AG08395 (cell line): ENCODE results near the gene FOXO3B.
"Not testable (repeated sequence)": the region's sequence is repeated elsewhere in the genome, so short reads cannot be mapped to it uniquely, and the experiment has no call there.

Experiments used
- DNase-seq: peaks from one replicate; pipeline ENCODE4 v3.0.0; 2012; ENCODE audit warnings: mixed read lengths, low spot score

FOXO3B gene

DNA sequence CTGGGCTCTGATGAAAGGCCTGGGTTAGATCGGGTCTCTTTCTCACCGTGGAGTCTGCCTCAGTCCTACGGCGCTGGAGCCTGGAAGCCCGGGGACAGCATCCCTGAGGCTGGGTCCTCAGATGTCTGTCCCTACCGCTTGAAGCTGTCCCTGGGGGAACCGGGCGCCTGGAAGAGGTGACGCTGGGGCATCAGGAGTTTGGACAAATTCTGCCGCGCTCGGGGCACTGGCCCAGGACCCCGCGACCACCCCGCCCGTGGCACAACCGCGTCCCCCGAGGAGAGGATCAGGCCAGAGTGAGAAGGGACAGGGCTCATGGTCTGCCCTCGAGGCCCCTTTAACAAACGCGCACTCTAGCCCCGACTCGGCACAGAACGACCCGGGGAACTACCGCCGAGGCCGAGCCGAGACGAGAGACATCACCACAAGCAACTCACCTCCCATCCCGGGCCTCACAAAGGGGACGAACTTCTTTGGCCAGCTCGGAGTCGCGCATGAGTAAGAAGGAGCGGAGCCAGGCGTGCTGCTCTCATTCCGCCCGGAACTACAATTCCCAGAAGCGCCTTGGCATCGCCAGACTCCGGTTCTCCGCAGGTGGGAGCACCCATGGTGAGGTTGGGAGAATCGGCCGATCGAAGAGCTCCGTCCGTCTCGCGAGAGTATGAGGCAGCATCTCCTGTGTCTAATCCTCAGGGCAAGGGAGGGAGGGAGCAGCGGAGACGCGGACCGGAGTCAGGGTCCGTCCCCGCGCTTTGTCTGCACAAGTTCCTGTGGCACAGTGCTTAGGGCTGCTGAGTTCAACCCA, at the start of gene FOXO3B:
TSS of gene FOXO3B (minus strand) at position 548 of the 805 bp plus-strand sequence. CDS start 663 bp downstream, outside the sequence.
- peak; percentile 67 for DNase-seq

- DNase-seq = not testable (repeated sequence)
Observed at GRCh38 chr17:18723509-18723908, 41.4 kb upstream of the FOXO3B start.

DNA sequence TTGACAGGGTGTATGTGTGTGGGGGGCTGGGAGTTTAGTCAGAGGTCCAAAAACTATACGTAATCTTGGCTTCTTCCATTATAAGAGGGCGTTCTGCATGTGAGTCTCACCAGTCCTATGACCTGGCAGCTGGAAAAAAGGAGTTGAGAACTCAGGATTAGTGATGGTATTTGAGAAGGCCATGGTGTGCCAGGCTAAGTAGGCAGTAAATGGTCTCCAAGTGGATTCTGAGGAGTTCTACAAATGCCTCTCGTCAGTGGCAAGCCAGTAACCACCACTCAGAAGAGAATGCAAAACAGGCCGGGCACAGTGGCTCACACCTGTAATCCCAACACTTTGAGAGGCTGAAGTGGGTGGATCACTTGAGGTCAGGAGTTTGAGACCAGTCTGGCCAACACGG, 40.5 kb upstream of the FOXO3B start:
- DNase-seq = not testable (repeated sequence)

DNA sequence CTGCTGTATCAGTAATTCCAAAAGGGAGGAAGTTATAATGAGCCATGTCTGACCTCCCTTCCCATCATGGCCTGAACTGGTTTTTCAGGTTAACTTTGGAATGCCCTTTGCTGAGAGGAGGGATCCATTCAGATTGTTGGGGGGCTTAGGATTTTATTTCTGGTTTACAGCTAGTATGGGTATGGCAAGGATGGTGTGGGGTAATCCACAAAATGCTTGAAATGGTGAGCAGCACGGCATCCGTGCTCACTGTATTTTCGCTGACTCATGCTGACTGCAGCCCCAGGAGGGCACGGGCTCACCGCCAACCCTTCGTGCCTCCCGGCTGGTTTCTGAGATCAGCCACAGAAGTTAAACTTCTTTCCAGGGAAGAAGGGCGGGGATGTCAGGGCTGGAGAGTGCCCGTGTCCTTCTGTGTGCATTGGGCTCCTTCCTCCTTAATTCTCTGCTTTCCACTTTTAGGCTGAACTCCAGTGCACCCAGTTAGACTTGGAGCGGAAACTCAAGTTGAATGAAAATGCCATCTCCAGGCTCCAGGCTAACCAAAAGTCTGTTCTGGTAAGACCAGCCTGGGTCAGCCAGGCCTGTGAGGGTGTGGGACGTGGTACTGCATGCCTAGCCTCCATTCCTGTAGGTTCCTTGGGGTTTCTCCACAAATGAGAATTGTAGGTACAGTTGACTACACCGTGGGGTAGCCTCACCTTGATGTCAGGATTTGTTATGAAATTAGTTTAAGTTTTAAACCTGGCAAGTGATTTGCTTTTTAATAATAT, 39.8 kb upstream of the FOXO3B start:
- DNase-seq = not testable (repeated sequence)

DNA sequence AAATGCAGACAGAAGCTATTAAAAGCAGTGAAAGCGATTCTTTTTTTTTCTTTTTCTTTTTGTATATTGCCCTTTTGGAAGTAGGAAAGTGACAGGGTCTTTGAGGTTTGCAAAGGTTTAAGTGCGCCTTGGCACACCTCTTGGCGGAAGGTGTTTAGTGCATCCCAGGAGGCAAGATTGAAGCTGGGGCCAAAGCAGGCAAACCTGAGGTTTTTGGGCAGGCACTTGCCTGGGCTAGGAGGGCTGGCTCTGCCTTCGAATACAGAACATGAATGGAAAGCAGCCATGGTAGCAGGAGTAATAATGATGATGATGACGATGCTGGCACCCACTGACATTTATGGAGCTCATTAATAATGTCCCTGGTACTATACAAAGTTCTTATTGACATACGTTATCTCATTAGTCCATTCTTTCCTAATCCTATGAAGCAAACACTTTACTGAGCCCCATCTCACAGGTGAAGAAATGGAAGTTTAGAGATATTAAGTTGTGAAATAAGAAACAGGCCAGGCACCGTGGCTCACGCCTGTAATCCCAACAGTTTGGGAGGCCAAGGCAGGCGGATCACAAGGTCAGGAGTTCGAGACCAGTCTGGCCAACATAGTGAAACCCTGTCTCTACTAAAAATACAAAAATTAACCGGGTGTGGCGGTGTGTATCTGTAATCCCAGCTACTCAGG, 37.5 kb upstream of the FOXO3B start:
- not testable (repeated sequence) for DNase-seq

GRCh38 chr17:18718643-18719427, 36.7 kb upstream of the FOXO3B start:
- DNase-seq = not testable (repeated sequence)

DNA sequence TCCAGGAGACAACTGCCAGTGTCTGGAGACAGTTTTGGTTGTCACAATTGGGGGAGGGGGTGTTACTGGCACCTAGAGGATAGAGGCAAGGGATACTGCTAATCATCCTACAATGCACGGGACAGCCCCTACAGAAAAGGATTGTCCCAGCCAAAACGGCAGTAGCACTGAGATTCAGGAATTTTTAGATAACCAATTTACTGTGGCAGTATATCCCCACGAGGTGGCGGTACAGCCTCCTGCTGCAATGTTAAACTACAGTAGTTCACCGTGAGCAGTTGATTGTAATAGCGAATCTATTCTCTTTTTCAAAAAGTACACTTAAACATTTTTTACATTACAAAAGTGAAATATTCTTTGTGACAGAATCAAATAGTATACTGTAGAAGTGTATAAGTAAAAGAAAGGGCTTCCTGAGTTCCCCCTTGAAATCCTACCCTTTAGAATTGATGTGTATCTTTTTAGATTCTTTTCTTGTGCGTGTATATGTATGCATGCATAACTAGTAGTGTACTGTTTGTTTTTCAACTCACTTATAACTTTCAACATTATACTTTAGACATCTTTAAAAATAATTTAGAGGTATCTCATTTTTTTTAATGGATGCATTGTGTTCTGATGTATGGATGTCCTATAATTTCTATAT, 30.4 kb upstream of the FOXO3B start:
- not testable (repeated sequence) for DNase-seq

GRCh38 chr17:18708215-18708614, 26.1 kb upstream of the FOXO3B start:
- DNase-seq = not testable (repeated sequence)

- not testable (repeated sequence) for DNase-seq
Observed at GRCh38 chr17:18705955-18706354, 23.8 kb upstream of the FOXO3B start.

GRCh38 chr17:18698473-18699103, 16.5 kb upstream of the FOXO3B start:
- not testable (repeated sequence) for DNase-seq

DNA sequence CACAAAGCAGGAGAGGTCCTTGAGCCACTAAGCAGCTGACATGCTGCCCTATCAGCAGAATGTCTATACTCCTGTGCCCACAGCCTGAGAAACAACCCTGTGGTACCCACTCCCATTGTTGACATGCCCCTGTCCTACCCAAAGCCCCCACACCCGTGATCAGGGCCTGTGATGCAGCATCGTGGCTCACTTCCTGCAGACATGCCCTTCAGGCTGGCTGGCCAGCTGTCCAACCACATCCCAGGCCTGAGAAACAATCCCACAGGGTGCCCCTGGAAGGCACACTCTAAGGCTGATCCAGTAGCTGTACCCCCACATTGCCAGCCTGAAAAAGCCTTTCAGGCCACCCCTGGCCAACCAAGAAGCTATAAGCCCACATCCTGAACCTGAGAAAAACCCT, 13.0 kb upstream of the FOXO3B start:
- not testable (repeated sequence) for DNase-seq

- DNase-seq = not testable (repeated sequence)
Observed at GRCh38 chr17:18682668-18683067, 554 bp upstream of the FOXO3B start.

DNA sequence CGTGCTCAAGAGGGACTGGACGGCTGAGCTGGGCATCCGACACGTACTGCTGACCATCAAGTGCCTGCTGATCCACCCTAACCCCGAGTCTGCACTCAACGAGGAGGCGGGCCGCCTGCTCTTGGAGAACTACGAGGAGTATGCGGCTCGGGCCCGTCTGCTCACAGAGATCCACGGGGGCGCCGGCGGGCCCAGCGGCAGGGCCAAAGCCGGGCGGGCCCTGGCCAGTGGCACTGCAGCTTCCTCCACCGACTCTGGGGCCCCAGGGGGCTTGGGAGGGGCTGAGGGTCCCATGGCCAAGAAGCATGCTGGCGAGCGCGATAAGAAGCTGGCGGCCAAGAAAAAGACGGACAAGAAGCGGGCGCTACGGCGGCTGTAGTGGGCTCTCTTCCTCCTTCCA, 4.7 kb downstream of the FOXO3B start:
- DNase-seq = not testable (repeated sequence)

DNA sequence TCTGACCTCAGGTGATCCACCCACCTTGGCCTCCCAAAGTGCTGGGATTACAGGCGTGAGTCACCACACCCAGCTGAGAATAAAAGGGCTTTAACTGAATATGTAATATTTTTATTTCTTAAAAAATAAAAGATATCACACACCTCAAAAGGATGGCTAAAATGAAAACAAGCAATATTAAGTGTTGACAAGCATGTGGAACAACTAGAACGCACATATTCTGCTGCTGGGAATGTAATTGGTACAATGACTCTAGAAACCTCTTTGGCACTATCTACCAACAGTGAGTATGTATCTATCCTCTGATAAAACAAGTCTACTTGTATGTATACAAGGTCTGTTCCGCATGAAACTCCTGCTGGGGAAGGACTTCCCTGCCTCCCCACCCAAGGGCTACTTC, 5.2 kb downstream of the FOXO3B start:
- DNase-seq = not testable (repeated sequence)

DNA sequence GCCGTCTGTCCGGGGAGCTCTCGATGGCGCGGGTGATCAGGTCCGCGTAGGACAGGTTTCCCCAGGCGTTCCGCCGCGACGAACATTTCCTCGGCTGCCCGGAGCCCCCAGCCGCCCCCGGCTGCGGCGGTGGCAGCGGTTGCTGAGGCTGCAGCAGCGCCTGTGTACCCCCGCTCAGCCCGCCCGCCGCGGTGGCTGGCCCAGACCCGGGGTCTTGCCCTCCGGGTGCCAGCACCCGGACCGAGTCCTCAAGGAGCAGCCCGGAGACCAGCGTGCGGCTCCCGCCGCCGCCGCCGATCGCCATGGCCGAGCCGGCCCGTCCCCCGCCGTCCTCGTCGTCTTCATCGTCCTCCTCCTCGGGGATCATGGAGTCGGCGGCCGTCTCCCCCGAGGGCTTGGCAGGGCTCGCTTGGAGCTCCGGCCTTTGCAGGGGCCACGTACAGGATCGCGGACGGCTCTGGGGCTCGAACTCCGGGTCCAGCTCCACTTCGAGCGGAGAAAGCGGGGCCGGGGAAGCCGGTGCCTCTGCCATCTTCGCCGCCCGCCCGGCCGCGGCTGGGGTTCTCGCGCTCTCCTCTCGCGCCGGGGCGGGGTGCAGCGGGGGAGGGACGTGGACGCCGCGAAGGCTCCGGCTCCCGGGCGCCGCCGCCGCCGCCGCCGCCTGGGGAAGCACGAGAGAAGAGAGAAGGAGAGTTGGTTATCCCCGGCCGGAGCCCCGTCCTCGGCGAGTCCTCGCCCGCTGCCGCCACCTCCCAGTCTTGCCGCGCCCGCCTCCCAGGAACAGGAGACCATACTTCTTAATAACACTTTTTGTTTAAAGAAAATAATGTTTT, 9.5 kb downstream of the FOXO3B start:
- DNase-seq = not testable (repeated sequence)

- not testable (repeated sequence) for DNase-seq
Observed at GRCh38 chr17:18668625-18669024, 13.5 kb downstream of the FOXO3B start.

DNA sequence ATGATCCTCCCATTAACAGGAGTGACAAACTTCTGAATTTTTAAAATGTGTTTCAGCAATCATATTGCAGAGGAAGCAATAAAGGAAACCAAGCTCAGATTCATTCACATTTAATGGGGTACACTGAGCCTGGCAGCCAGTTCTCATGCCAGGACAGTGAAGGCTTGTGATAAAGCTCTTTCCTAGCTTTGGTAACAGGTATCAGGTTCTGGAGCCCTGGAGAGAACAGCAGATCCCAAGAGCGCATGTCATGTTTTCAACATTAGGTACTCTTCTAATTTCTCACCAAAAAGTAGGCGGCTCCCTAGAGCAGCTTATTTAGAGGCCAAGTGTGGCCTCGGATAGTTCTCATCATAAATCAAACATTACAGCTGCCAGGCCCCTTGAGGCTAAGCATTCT, 14.6 kb downstream of the FOXO3B start:
- DNase-seq = not testable (repeated sequence)

DNA sequence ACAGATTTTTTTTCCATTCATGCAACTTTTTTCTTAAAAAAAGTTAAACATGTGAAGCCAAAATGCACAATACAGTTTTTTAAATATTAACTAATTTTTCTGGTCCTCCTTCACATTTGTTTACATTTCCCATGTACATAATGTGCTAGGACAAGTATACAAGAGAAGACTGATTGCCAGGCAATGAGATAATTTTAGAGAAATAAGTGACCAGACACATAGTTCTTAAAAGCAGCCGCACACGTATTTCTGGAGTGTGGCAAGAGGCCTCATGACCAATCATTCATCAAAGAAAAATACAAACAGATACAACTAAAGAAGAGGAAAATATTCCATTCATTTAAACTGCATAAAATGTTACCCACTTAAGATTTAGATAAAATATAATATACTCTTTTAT, 15.8 kb downstream of the FOXO3B start:
- DNase-seq = not testable (repeated sequence)

DNA sequence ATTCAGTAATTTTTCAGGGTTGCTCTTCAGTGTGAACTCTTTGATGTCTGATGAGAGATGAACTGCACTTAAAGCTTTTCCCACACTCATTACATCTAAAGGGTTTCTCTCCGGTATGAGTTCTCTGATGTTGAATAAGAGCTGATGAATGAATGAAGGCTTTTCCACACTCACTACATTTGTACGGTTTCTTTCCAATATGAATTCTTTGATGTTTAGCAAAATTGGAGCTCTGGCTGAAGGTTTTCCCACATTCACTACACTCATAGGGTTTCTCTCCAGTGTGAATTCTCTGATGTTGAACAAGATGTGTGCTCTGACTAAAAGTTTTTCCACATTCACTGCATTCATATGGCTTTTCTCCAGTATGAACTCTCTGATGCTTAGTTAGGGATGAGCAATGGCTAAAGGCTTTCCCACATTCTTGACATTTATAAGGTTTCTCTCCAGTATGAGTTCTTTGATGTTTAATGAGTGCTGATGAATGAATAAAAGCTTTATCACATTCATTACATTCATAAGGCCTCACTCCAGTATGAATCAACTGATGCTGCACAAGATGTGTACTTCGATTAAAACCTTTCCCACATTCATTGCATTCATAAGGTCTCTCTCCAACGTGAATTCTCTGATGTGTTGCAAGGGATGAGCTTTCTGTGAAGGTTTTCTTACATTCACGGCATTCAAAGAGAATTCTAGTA, 20.0 kb downstream of the FOXO3B start:
- not testable (repeated sequence) for DNase-seq
